ENCODE data around the gene PIGU. TPM values are rescaled to one million over a fixed set of nuclear protein-coding genes. Genes with fewer than 3 reads are reported as not detected.
"Not testable (repeated sequence)": the region's sequence is repeated elsewhere in the genome, so short reads cannot be mapped to it uniquely, and the experiment has no call there.

PIGU gene, protein sequence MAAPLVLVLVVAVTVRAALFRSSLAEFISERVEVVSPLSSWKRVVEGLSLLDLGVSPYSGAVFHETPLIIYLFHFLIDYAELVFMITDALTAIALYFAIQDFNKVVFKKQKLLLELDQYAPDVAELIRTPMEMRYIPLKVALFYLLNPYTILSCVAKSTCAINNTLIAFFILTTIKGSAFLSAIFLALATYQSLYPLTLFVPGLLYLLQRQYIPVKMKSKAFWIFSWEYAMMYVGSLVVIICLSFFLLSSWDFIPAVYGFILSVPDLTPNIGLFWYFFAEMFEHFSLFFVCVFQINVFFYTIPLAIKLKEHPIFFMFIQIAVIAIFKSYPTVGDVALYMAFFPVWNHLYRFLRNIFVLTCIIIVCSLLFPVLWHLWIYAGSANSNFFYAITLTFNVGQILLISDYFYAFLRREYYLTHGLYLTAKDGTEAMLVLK
- 28.5 TPM for polyA plus RNA-seq (2013, experiment 1 of 2)
- polyA plus RNA-seq (2013, experiment 2 of 2), result 28.7 TPM

DNA sequence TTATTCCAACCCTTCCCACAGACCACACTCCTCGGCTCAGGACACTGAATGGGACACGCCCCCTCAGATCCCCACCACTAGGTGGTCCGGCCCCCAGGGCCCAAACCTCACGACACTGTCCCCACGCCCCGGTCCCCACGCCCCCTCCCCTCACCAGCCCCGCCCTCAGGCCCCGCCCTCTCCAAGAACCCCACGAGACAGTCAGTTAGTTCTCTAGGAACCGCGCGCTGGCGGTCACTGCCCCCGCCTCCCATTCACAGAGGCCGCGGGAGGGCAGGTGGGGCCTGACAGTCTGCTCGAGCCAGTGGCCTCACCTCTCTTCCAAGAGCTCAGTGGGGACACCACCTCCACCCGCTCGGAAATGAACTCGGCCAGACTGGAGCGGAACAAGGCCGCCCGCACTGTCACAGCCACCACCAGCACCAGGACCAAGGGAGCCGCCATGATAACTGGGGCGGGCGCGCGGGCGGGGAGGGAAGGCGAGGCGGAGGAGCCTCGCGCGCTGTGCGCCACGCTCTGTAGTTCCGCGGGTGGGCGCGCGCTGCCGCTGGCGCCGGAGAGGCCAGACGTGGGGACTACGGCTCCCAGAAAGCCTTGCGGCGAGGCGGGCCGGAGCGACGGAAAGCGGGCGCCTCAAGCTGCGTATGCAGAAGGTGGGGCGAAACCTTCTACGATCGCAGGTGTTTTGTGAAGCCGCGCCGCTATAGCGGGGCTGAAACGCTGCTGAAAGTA lies at the start of gene PIGU:
PIGU (minus strand) TSS at position 451 of the 732 bp plus-strand sequence; CDS start at position 444, 7 bp downstream.
- DNase-seq, result peak; percentile 96
- no peak within 1 kb of the TSS for H4K8ac ChIP-seq (ENCODE audit: low read depth, low read length)
- H3K4ac ChIP-seq (ENCODE audit: low read depth, low read length), result no peak within 1 kb of the TSS
- no peaks in the 10 kb centered on the region for H3K36me3 ChIP-seq (ENCODE audit: control insufficient read depth, insufficient read depth, low read length)
- H3K27me3 ChIP-seq (ENCODE audit: insufficient read depth, low read length, poor library complexity), result no peaks in the 10 kb centered on the region
- no peaks in the 10 kb centered on the region for H3K79me2 ChIP-seq (ENCODE audit: control insufficient read depth, insufficient read depth, low read length)
- peak within 1 kb of the TSS; percentile 87 for H3K4me2 ChIP-seq (ENCODE audit: low read length)
- H4K5ac ChIP-seq (ENCODE audit: low read length), result peak within 1 kb of the TSS; percentile 87
- no peak within 1 kb of the TSS for H2BK15ac ChIP-seq (replicated peaks; ENCODE audit: low read depth)
- no peaks in the 10 kb centered on the region for H3K79me1 ChIP-seq (ENCODE audit: low read length)
- H3K4me1 ChIP-seq (ENCODE audit: control insufficient read depth, low read depth, low read length), result no peaks in the 10 kb centered on the region
- no peak within 1 kb of the TSS for H2BK5ac ChIP-seq (ENCODE audit: low read length)
- peak within 1 kb of the TSS; percentile 63 for H3K27ac ChIP-seq (ENCODE audit: low read depth, low read length)
- no peak within 1 kb of the TSS for H2BK120ac ChIP-seq (ENCODE audit: low read depth, low read length)
- peak within 1 kb of the TSS; percentile 96 for H3K56ac ChIP-seq (ENCODE audit: low read length)
- H3K23ac ChIP-seq (ENCODE audit: low read length), result no peak within 1 kb of the TSS
- H3K18ac ChIP-seq (ENCODE audit: low read length), result peak within 1 kb of the TSS; percentile 35
- WGBS (ENCODE audit: extremely low coverage, insufficient coverage, low lambda C conversion rate), result no CpG with 5 or more reads among the region's 64 CpGs
- H2AK5ac ChIP-seq (ENCODE audit: low read length), result no peak within 1 kb of the TSS
- H3K9ac ChIP-seq (ENCODE audit: low read length), result peak within 1 kb of the TSS; percentile 89
- H3K4me3 ChIP-seq (ENCODE audit: low read length), result peak within 1 kb of the TSS; percentile 91

GRCh38 chr20:34724172-34724571 lies 47.3 kb upstream of the PIGU start:
- Histone ChIP-seq H4K8ac (ENCODE audit: low read depth, low read length) (no peak overlapping the region), H3K18ac (ENCODE audit: low read length) (no peak overlapping the region), H3K79me1 (ENCODE audit: low read length) (no peaks in the 10 kb centered on the region), H3K23ac (ENCODE audit: low read length) (no peak overlapping the region), H3K36me3 (ENCODE audit: control insufficient read depth, insufficient read depth, low read length) (no peaks in the 10 kb centered on the region), H3K9ac (ENCODE audit: low read length) (no peak overlapping the region), H3K4me1 (ENCODE audit: control insufficient read depth, low read depth, low read length) (no peaks in the 10 kb centered on the region), H3K4me2 (ENCODE audit: low read length) (no peak overlapping the region), H4K5ac (ENCODE audit: low read length) (no peak overlapping the region), H2AK5ac (ENCODE audit: low read length) (no peak overlapping the region), H2BK5ac (ENCODE audit: low read length) (no peak overlapping the region), H3K4ac (ENCODE audit: low read depth, low read length) (no peak overlapping the region), H3K56ac (ENCODE audit: low read length) (no peak overlapping the region), H2BK15ac (replicated peaks; ENCODE audit: low read depth) (no peak overlapping the region), H3K79me2 (ENCODE audit: control insufficient read depth, insufficient read depth, low read length) (no peaks in the 10 kb centered on the region), H2BK120ac (ENCODE audit: low read depth, low read length) (no peak overlapping the region), H3K27ac (ENCODE audit: low read depth, low read length) (no peak overlapping the region), H3K4me3 (ENCODE audit: low read length) (no peak overlapping the region), H3K27me3 (ENCODE audit: insufficient read depth, low read length, poor library complexity) (no peaks in the 10 kb centered on the region)
- no peak for DNase-seq
- WGBS (ENCODE audit: extremely low coverage, insufficient coverage, low lambda C conversion rate), result no CpG with 5 or more reads among the region's 3 CpGs

DNA sequence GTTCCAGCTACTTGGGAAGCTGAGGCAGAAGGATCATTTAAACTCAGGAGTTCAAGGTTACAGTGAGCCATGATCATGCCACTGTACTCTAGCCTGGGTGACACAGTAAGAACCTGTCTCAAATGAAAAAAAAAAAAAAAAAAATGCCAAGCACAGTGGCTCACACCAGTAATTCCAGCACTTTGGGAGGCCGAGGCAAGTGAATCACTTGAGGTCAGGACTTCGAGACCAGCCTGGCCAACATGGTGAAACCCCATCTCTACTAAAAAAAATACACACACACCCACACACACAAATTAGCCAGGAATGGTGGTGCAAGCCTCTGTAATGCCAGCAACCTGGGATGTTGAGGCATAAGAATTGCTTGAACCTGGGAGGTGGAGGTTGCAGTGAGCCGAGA lies 45.7 kb upstream of the PIGU start:
- H3K79me2 ChIP-seq (ENCODE audit: control insufficient read depth, insufficient read depth, low read length); H3K23ac ChIP-seq (ENCODE audit: low read length); H4K8ac ChIP-seq (ENCODE audit: low read depth, low read length); H2BK120ac ChIP-seq (ENCODE audit: low read depth, low read length); H3K27me3 ChIP-seq (ENCODE audit: insufficient read depth, low read length, poor library complexity); H3K4me3 ChIP-seq (ENCODE audit: low read length); H3K18ac ChIP-seq (ENCODE audit: low read length); H3K4me2 ChIP-seq (ENCODE audit: low read length); H3K36me3 ChIP-seq (ENCODE audit: control insufficient read depth, insufficient read depth, low read length); H4K5ac ChIP-seq (ENCODE audit: low read length); H3K56ac ChIP-seq (ENCODE audit: low read length); H2AK5ac ChIP-seq (ENCODE audit: low read length); H3K27ac ChIP-seq (ENCODE audit: low read depth, low read length); H3K4ac ChIP-seq (ENCODE audit: low read depth, low read length); DNase-seq; H2BK15ac ChIP-seq (replicated peaks; ENCODE audit: low read depth); H3K9ac ChIP-seq (ENCODE audit: low read length); H3K79me1 ChIP-seq (ENCODE audit: low read length); H3K4me1 ChIP-seq (ENCODE audit: control insufficient read depth, low read depth, low read length); H2BK5ac ChIP-seq (ENCODE audit: low read length): not testable (repeated sequence)
- WGBS (ENCODE audit: extremely low coverage, insufficient coverage, low lambda C conversion rate), result no CpG with 5 or more reads among the region's 3 CpGs

GRCh38 chr20:34720266-34720665 lies 43.4 kb upstream of the PIGU start:
- Histone ChIP-seq H3K4ac (ENCODE audit: low read depth, low read length) (no peak overlapping the region), H3K36me3 (ENCODE audit: control insufficient read depth, insufficient read depth, low read length) (no peaks in the 10 kb centered on the region), H2BK5ac (ENCODE audit: low read length) (no peak overlapping the region), H2BK120ac (ENCODE audit: low read depth, low read length) (no peak overlapping the region), H4K8ac (ENCODE audit: low read depth, low read length) (no peak overlapping the region), H3K4me3 (ENCODE audit: low read length) (no peak overlapping the region), H3K27ac (ENCODE audit: low read depth, low read length) (no peak overlapping the region), H3K56ac (ENCODE audit: low read length) (no peak overlapping the region), H2BK15ac (replicated peaks; ENCODE audit: low read depth) (no peak overlapping the region), H3K9ac (ENCODE audit: low read length) (no peak overlapping the region), H3K4me2 (ENCODE audit: low read length) (no peak overlapping the region), H3K4me1 (ENCODE audit: control insufficient read depth, low read depth, low read length) (no peaks in the 10 kb centered on the region), H3K79me1 (ENCODE audit: low read length) (no peaks in the 10 kb centered on the region), H3K18ac (ENCODE audit: low read length) (no peak overlapping the region), H3K79me2 (ENCODE audit: control insufficient read depth, insufficient read depth, low read length) (no peaks in the 10 kb centered on the region), H4K5ac (ENCODE audit: low read length) (no peak overlapping the region), H3K23ac (ENCODE audit: low read length) (no peak overlapping the region), H2AK5ac (ENCODE audit: low read length) (no peak overlapping the region), H3K27me3 (ENCODE audit: insufficient read depth, low read length, poor library complexity) (no peaks in the 10 kb centered on the region)
- no peak for DNase-seq
- WGBS (ENCODE audit: extremely low coverage, insufficient coverage, low lambda C conversion rate), result no CpG with 5 or more reads among the region's 2 CpGs

GRCh38 chr20:34719242-34720017 lies 42.5 kb upstream of the PIGU start:
- WGBS (ENCODE audit: extremely low coverage, insufficient coverage, low lambda C conversion rate), result no CpG with 5 or more reads among the region's 13 CpGs
- not testable (repeated sequence) for H3K4ac ChIP-seq (ENCODE audit: low read depth, low read length); DNase-seq; H2BK120ac ChIP-seq (ENCODE audit: low read depth, low read length); H3K4me2 ChIP-seq (ENCODE audit: low read length); H3K36me3 ChIP-seq (ENCODE audit: control insufficient read depth, insufficient read depth, low read length); H3K79me1 ChIP-seq (ENCODE audit: low read length); H4K8ac ChIP-seq (ENCODE audit: low read depth, low read length); H3K56ac ChIP-seq (ENCODE audit: low read length); H4K5ac ChIP-seq (ENCODE audit: low read length); H3K23ac ChIP-seq (ENCODE audit: low read length); H2BK15ac ChIP-seq (replicated peaks; ENCODE audit: low read depth); H3K4me3 ChIP-seq (ENCODE audit: low read length); H3K79me2 ChIP-seq (ENCODE audit: control insufficient read depth, insufficient read depth, low read length); H3K4me1 ChIP-seq (ENCODE audit: control insufficient read depth, low read depth, low read length); H3K18ac ChIP-seq (ENCODE audit: low read length); H3K27me3 ChIP-seq (ENCODE audit: insufficient read depth, low read length, poor library complexity); H3K27ac ChIP-seq (ENCODE audit: low read depth, low read length); H3K9ac ChIP-seq (ENCODE audit: low read length); H2BK5ac ChIP-seq (ENCODE audit: low read length); H2AK5ac ChIP-seq (ENCODE audit: low read length)

Measured in mesendoderm (in vitro differentiated cells).